ENCODE measurements around the gene SYT8. TPM values are rescaled to one million over a fixed set of nuclear protein-coding genes. Genes with fewer than 3 reads are reported as not detected.
A peak's percentile ranks its signal among the peaks of the same experiment; 100 is the strongest.
"Not testable (repeated sequence)": the region's sequence is repeated elsewhere in the genome, so short reads cannot be mapped to it uniquely, and the experiment has no call there.

SYT8 gene
- polyA plus RNA-seq, 1 experiment, result not detected

GRCh38 chr11:1881442-1882264, 46.9 kb downstream of the SYT8 start:
- POLR2A ChIA-PET, result no interaction called here
- no peak for DNase-seq (ENCODE audit: low read depth)
- H3K27me3 ChIP-seq (ENCODE audit: control insufficient read depth, insufficient read depth, low read length), result no peaks in the 10 kb centered on the region; the same call in none of the 2 replicates
- no peaks in the 10 kb centered on the region for H3K36me3 ChIP-seq (ENCODE audit: control insufficient read depth, insufficient read depth, low read length)
- CTCF ChIA-PET, result interaction anchor here (0.6 to 4.5 kb wide), 41 partner anchors 10 to 271 kb away, joined by 3 to 114 read pairs (median 4); partner anchors contain the start of genes H19, KRTAP5-6, LSP1 and MRPL23
- no peak for TF ChIP-seq CTCF (IDR thresholded peaks at IDR 0.05; ENCODE audit: insufficient read depth, low read depth, low read length)
- H3K4me3 ChIP-seq (ENCODE audit: low read depth, low read length), result no peak overlapping the region

DNA sequence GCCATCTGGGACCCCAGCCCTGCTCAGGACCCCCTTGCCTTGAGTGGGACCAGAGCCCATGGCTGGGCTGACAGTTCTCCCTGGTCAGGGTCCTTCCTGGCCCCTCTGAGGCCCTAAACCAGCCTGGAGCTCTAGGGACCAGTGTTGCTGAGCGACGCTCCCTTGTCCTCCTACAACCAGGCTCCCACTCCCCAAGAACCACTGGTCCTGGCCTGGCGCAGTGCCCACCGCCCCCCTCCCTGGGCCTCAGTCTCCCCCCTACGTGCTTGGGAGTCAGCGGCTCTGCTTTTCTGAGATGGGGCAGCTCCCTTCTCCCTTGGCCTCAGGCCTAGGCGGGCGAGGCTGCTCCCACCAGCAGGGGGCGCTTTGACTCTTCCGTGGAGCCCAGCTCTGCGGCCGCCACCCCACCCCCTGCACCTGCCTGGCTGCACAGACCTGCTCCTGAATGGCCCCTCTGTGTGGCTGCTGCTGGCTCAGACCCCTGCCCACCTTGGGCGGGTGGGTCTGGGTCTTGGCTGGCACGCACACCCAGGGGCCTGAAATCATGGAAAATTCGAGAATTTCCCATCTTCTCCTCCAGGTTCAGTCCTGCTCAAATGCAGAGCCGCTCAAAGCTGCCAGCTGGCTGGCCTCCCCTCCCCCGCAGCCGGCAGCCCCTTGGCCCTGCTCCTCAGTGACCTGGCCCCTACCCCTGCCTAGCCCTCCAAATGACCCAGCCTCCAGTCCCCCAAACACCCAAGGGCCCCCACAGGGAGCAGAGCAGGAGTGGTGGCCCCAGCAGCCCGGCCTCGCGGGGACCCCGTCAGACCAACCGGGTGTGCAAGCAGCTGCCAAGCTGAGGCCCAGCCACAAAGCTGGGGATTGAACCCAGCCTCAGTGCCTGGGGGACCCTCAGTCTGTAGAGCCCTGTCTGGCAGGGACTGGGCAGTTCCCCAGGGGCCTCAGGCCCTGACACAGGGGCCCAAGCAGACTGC, 47.8 kb downstream of the SYT8 start:
- DNase-seq (ENCODE audit: low read depth), result no peak
- POLR2A ChIA-PET, result no interaction called here
- no peaks in the 10 kb centered on the region for H3K36me3 ChIP-seq (ENCODE audit: control insufficient read depth, insufficient read depth, low read length)
- CTCF ChIA-PET, result interaction anchor here (0.7 to 4.5 kb wide), 41 partner anchors 9 to 270 kb away, joined by 3 to 114 read pairs (median 4); partner anchors contain the start of genes H19, KRTAP5-6, LSP1 and MRPL23
- TF ChIP-seq CTCF (IDR thresholded peaks at IDR 0.05; ENCODE audit: insufficient read depth, low read depth, low read length), result peak; percentile 94
- no peaks in the 10 kb centered on the region; the same call in none of the 2 replicates for H3K27me3 ChIP-seq (ENCODE audit: control insufficient read depth, insufficient read depth, low read length)
- no peak overlapping the region for H3K4me3 ChIP-seq (ENCODE audit: low read depth, low read length)

GRCh38 chr11:1883346-1884302, 48.8 kb downstream of the SYT8 start:
- ChIA-PET POLR2A (no interaction called here), CTCF (interaction anchor here (0.7 to 4.5 kb wide), 20 partner anchors 17 to 269 kb away, joined by 3 to 114 read pairs (median 6); partner anchors contain the start of gene MRPL23)
- no peak for TF ChIP-seq CTCF (IDR thresholded peaks at IDR 0.05; ENCODE audit: insufficient read depth, low read depth, low read length)
- Histone ChIP-seq H3K4me3 (ENCODE audit: low read depth, low read length) (no peak overlapping the region), H3K36me3 (ENCODE audit: control insufficient read depth, insufficient read depth, low read length) (no peaks in the 10 kb centered on the region), H3K27me3 (ENCODE audit: control insufficient read depth, insufficient read depth, low read length) (no peaks in the 10 kb centered on the region; the same call in none of the 2 replicates)
- no peak for DNase-seq (ENCODE audit: low read depth)

DNA sequence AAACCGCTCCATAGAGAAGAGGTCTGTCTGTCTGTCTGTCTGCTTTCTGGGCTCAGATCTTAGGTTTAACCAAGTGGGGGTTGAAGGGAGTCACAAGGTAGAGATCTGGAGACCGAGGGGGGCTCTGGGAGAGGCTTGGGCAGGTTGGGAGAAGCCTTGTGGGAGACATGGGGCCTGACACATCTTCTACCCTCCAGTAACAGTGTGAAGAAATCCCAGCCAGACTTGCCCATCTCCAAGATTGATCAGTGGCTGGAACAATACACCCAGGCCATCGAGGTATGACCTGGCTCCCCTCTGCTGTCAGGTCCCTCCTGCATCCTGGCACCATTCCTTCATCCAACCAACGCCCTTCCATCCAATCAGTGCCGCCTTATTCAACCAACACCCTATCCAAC, 49.5 kb downstream of the SYT8 start:
- POLR2A ChIA-PET, result no interaction called here
- Histone ChIP-seq H3K36me3 (ENCODE audit: control insufficient read depth, insufficient read depth, low read length) (no peaks in the 10 kb centered on the region), H3K27me3 (ENCODE audit: control insufficient read depth, insufficient read depth, low read length) (no peaks in the 10 kb centered on the region; the same call in none of the 2 replicates), H3K4me3 (ENCODE audit: low read depth, low read length) (no peak overlapping the region)
- no peak for TF ChIP-seq CTCF (IDR thresholded peaks at IDR 0.05; ENCODE audit: insufficient read depth, low read depth, low read length)
- no peak for DNase-seq (ENCODE audit: low read depth)
- CTCF ChIA-PET, result interaction anchor here (1.1 to 4.5 kb wide), 4 partner anchors 41 to 268 kb away, joined by 3 to 114 read pairs (median 38); no protein-coding TSS in a partner anchor

GRCh38 chr11:1886551-1886950, 51.8 kb downstream of the SYT8 start:
- H3K36me3 ChIP-seq (ENCODE audit: control insufficient read depth, insufficient read depth, low read length); DNase-seq (ENCODE audit: low read depth); H3K4me3 ChIP-seq (ENCODE audit: low read depth, low read length); POLR2A ChIA-PET; CTCF ChIA-PET; H3K27me3 ChIP-seq (ENCODE audit: control insufficient read depth, insufficient read depth, low read length): not testable (repeated sequence)

Measured in BJ (cell line).